Stimulated activated CD8-positive, alpha-beta memory T cell treated with anti-CD3 and anti-CD28 coated beads, Interleukin-15, amount 100 ng/mL, for 24 hours (primary cell): Measurements from ENCODE around the gene ILDR1.

ENCODE experiments used
- DNase-seq: peaks from one replicate; pipeline ENCODE4 v3.0.0-alpha.2; 2020; ENCODE audit warnings: low read depth

Gene ILDR1

GRCh38 chr3:121992601-121993560 lies 29.2 kb downstream of the ILDR1 start:
- no peak for DNase-seq

- no peak for DNase-seq
Measured at GRCh38 chr3:121989943-121990342, 32.1 kb downstream of the ILDR1 start.

GRCh38 chr3:121988146-121988545 lies 33.9 kb downstream of the ILDR1 start:
- no peak for DNase-seq

- DNase-seq, result no peak
Measured at GRCh38 chr3:121985846-121986245, 36.2 kb downstream of the ILDR1 start.

- no peak for DNase-seq
Measured at GRCh38 chr3:121981473-121981872, 40.6 kb downstream of the ILDR1 start.

- DNase-seq, result no peak
Measured at GRCh38 chr3:121980450-121980796, 41.6 kb downstream of the ILDR1 start.

GRCh38 chr3:121979734-121980449 lies 42.2 kb downstream of the ILDR1 start:
- no peak for DNase-seq

- no peak for DNase-seq
Measured at GRCh38 chr3:121979246-121979645, 42.8 kb downstream of the ILDR1 start.

GRCh38 chr3:121976727-121977126 lies 45.3 kb downstream of the ILDR1 start:
- DNase-seq, result no peak

GRCh38 chr3:121975702-121976302 lies 46.2 kb downstream of the ILDR1 start:
- DNase-seq, result no peak

GRCh38 chr3:121974601-121975111 lies 47.4 kb downstream of the ILDR1 start:
- no peak for DNase-seq

GRCh38 chr3:121970047-121970446 lies 52.0 kb downstream of the ILDR1 start:
- DNase-seq, result no peak

- DNase-seq, result no peak
Measured at GRCh38 chr3:121969631-121970030, 52.4 kb downstream of the ILDR1 start.

- no peak for DNase-seq
Measured at GRCh38 chr3:121963608-121964007, 58.4 kb downstream of the ILDR1 start.

- no peak for DNase-seq
Measured at GRCh38 chr3:121962443-121962842, 59.6 kb downstream of the ILDR1 start.

GRCh38 chr3:121961283-121961682 lies 60.8 kb downstream of the ILDR1 start:
- no peak for DNase-seq

- no peak for DNase-seq
Measured at GRCh38 chr3:121958801-121959200, 63.2 kb downstream of the ILDR1 start.

- DNase-seq, result no peak
Measured at GRCh38 chr3:121957674-121958415, 64.2 kb downstream of the ILDR1 start.

- no peak for DNase-seq
Measured at GRCh38 chr3:121956363-121956762, 65.7 kb downstream of the ILDR1 start.

GRCh38 chr3:121951291-121951919 lies 70.6 kb downstream of the ILDR1 start:
- no peak for DNase-seq

GRCh38 chr3:121948641-121949040 lies 73.4 kb downstream of the ILDR1 start:
- DNase-seq, result no peak
